Muscle layer of colon (tissue), 2 donors: ENCODE data around the gene UQCC3.
A peak's percentile ranks its signal among the peaks of the same experiment; 100 is the strongest.
"Not testable (repeated sequence)": the region's sequence is repeated elsewhere in the genome, so short reads cannot be mapped to it uniquely, and the experiment has no call there.

Experiments used
- H3K27ac ChIP-seq: one replicate; pipeline ENCODE4 v1.7.0; 2013; ENCODE audit warnings: low read depth, mild to moderate bottlenecking, low read length, moderate library complexity
- H3K27me3 ChIP-seq, 2 donors: one replicate each; pipeline ENCODE4 v1.7.0; 2013; ENCODE audit warnings: low read length in 2 of 2, mild to moderate bottlenecking in 2 of 2; ENCODE audit not compliant: insufficient read depth in 2 of 2, control insufficient read depth in 1 of 2
- H3K36me3 ChIP-seq: one replicate; pipeline ENCODE4 v1.7.0; 2013; ENCODE audit warnings: mild to moderate bottlenecking, low read length; ENCODE audit not compliant: insufficient read depth
- H3K4me1 ChIP-seq: one replicate; pipeline ENCODE4 v1.7.0; 2013; ENCODE audit warnings: mild to moderate bottlenecking, low read length; ENCODE audit not compliant: insufficient read depth
- H3K4me3 ChIP-seq, 2 donors: one replicate each; pipeline ENCODE4 v1.7.0; 2013; ENCODE audit warnings: low read length in 2 of 2, low read depth in 1 of 2, mild to moderate bottlenecking in 1 of 2, moderate library complexity in 1 of 2
- H3K9ac ChIP-seq: one replicate; pipeline ENCODE4 v1.7.0; 2013; ENCODE audit warnings: low read length
- H3K9me3 ChIP-seq: one replicate; pipeline ENCODE4 v1.7.0; 2013; ENCODE audit warnings: mild to moderate bottlenecking, low read length
- donor health status: abdominal sarcoma.
- donor health status: Adenocarcinoma of cecum.

The UQCC3 gene

GRCh38 chr11:62667460-62667859 is 4.0 kb upstream of the UQCC3 start:
- no peak overlapping the region for H3K4me3 ChIP-seq
- H3K4me1 ChIP-seq = peaks cover 28% of the 10 kb centered on the region
- no peak overlapping the region for H3K27ac ChIP-seq
- no peaks in the 10 kb centered on the region for H3K27me3 ChIP-seq
- H3K36me3 ChIP-seq = peaks cover 16% of the 10 kb centered on the region
- H3K9me3 ChIP-seq = no peaks in the 10 kb centered on the region
- peak overlapping the region; percentile 3 for H3K9ac ChIP-seq

GRCh38 chr11:62669420-62670161 is 1.9 kb upstream of the UQCC3 start:
- Histone ChIP-seq H3K9me3 (no peaks in the 10 kb centered on the region), H3K4me1 (peaks cover 34% of the 10 kb centered on the region), H3K4me3 (no peak overlapping the region), H3K36me3 (peaks cover 8% of the 10 kb centered on the region), H3K9ac (no peak overlapping the region), H3K27me3 (no peaks in the 10 kb centered on the region), H3K27ac (no peak overlapping the region)

DNA sequence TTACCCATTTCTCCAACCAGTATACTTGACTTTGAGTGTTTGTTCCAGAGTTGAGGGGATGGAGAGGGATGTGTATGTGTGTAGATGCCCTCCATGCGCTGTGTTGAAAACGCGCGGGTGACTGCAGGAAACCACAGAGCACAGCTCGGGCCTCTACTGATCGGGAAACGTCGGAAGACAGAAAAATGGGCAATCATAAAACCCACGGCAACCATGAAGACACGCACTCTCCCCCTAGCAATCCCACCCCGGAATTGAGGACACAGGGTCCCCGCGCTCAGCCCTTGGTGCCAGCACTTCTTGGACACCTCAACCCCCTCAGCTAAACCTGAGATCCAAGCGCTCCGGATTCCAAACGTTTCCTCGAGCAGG is 251 bp upstream of the UQCC3 start:
- Histone ChIP-seq H3K9ac (peak overlapping the region; percentile 62), H3K4me1 (peaks cover 30% of the 10 kb centered on the region), H3K4me3 (peak overlapping the region; percentile 43 to 64), H3K27ac (peak overlapping the region; percentile 94), H3K27me3 (no peaks in the 10 kb centered on the region), H3K36me3 (peaks cover 10% of the 10 kb centered on the region), H3K9me3 (no peaks in the 10 kb centered on the region)

DNA sequence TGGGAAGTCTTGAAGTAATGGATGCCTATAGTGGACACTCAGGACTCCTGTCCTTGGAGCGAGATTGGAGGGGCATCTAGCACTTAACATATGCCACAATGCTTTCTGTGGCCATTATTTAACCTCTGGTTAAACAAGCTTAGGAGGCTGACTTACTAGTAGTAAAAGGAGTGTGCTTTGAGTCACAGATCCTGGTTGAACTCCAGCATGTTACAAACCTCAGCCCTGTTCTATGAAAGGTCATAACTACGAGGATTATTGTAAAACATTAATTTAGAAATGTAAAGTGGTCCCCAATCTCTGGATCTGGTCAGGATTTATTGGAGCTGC is 1.7 kb downstream of the UQCC3 start:
- Histone ChIP-seq H3K27me3 (no peaks in the 10 kb centered on the region), H3K36me3 (peaks cover 17% of the 10 kb centered on the region), H3K4me1 (peaks cover 19% of the 10 kb centered on the region), H3K27ac (no peak overlapping the region), H3K4me3 (no peak overlapping the region), H3K9me3 (no peaks in the 10 kb centered on the region), H3K9ac (no peak overlapping the region)

DNA sequence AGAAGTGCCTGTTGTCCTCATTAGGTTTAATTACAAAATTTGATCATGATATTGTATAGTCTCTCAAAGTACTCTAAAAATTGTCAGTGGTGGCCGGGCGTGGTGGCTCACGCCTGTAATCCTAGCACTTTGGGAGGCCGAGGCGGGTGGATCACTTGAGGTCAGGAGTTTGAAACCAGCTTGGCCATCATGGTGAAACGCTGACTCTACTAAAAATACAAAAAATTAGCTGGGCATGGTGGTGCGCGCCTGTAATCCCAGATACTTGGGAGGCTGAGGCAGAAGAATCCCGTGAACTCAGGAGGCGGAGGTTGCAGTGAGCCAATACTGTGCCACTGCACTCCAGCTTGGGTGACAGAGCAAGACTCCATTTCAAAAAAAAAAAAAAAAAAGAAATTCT is 3.9 kb downstream of the UQCC3 start:
- Histone ChIP-seq H3K36me3 (peaks cover 17% of the 10 kb centered on the region), H3K4me1 (peaks cover 22% of the 10 kb centered on the region)
- H3K4me3 ChIP-seq = not testable (repeated sequence)

GRCh38 chr11:62676698-62677097 is 5.2 kb downstream of the UQCC3 start:
- Histone ChIP-seq H3K27me3 (no peaks in the 10 kb centered on the region), H3K4me3 (no peak overlapping the region), H3K27ac (no peak overlapping the region), H3K9ac (no peak overlapping the region), H3K4me1 (peaks cover 22% of the 10 kb centered on the region), H3K9me3 (no peaks in the 10 kb centered on the region), H3K36me3 (peaks cover 17% of the 10 kb centered on the region)

More for the DNA sequence above, 3.9 kb downstream of the UQCC3 start:
- not testable (repeated sequence) for H3K27ac ChIP-seq, H3K27me3 ChIP-seq, H3K9me3 ChIP-seq, H3K9ac ChIP-seq

DNA sequence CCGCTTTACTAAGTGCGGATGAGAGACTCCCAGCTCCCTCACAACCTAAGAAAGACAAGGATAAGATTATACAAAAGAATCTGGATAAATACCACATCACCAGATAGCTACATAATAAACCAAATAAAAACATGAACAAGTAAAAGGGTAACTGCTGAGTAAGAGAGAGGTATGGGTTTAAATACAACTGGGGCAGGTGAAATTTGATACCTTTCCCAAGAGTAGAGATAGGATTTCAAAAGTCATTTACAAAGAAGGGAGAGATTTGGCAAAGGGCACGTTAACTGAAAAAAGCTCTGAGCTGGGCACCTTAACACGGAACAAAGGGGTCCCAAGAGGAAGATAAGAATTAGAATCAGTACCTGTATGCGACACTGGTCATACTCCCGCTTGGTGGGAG is 5.7 kb downstream of the UQCC3 start:
- H3K4me1 ChIP-seq = peaks cover 22% of the 10 kb centered on the region
- H3K27me3 ChIP-seq = no peaks in the 10 kb centered on the region
- H3K27ac ChIP-seq = no peak overlapping the region
- H3K9ac ChIP-seq = no peak overlapping the region
- no peak overlapping the region for H3K4me3 ChIP-seq
- peaks cover 17% of the 10 kb centered on the region for H3K36me3 ChIP-seq
- no peaks in the 10 kb centered on the region for H3K9me3 ChIP-seq

DNA sequence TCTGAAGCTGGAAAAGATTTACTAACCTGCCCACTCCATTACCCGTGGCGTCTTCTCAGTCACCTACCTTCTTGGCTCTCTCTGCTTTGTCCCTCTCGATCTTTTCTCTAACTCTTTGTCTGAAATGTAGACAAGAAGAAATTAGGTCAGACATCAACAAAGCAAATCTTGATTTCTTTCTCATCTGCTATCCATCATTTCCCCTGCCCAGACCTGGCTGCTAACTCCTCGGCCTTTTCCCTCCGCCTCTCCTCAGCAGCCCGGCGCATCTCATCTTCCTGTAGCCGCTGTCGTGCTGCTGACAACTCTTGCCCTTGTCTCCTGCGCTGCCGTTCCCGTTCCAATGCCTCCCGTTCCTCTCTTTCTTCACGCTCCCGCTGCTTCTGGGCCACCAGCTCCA is 6.2 kb downstream of the UQCC3 start:
- peak overlapping the region; percentile 84 for H3K9ac ChIP-seq

GRCh38 chr11:62678433-62678769 is 6.9 kb downstream of the UQCC3 start:
- peak overlapping the region; percentile 89 for H3K27ac ChIP-seq
- no peaks in the 10 kb centered on the region for H3K9me3 ChIP-seq
- H3K36me3 ChIP-seq = peaks cover 17% of the 10 kb centered on the region
- H3K4me1 ChIP-seq = peaks cover 12% of the 10 kb centered on the region
- H3K27me3 ChIP-seq = no peaks in the 10 kb centered on the region
- H3K4me3 ChIP-seq = peak overlapping the region; percentile 67 to 88
- H3K9ac ChIP-seq = peak overlapping the region; percentile 84

More for the DNA sequence above, 6.2 kb downstream of the UQCC3 start:
- peaks cover 19% of the 10 kb centered on the region for H3K4me1 ChIP-seq
- no peaks in the 10 kb centered on the region for H3K27me3 ChIP-seq
- peaks cover 17% of the 10 kb centered on the region for H3K36me3 ChIP-seq
- peak overlapping the region in 1 of 2 donors; percentile 88 for H3K4me3 ChIP-seq
- H3K27ac ChIP-seq = no peak overlapping the region
- H3K9me3 ChIP-seq = no peaks in the 10 kb centered on the region

- Histone ChIP-seq H3K36me3 (peaks cover 17% of the 10 kb centered on the region), H3K27ac (peak within 1 kb of the TSS; percentile 89), H3K9ac (peak within 1 kb of the TSS; percentile 84), H3K4me3 (peak within 1 kb of the TSS; percentile 67 to 88), H3K9me3 (no peaks in the 10 kb centered on the region), H3K27me3 (no peaks in the 10 kb centered on the region), H3K4me1 (peaks cover 10% of the 10 kb centered on the region)
Measured at GRCh38 chr11:62678770-62679696, 7.6 kb downstream of the UQCC3 start, which contains the start of gene UBXN1. UBXN1 (minus strand) TSS chr11:62679073; CDS start chr11:62678923, 150 bp downstream.

DNA sequence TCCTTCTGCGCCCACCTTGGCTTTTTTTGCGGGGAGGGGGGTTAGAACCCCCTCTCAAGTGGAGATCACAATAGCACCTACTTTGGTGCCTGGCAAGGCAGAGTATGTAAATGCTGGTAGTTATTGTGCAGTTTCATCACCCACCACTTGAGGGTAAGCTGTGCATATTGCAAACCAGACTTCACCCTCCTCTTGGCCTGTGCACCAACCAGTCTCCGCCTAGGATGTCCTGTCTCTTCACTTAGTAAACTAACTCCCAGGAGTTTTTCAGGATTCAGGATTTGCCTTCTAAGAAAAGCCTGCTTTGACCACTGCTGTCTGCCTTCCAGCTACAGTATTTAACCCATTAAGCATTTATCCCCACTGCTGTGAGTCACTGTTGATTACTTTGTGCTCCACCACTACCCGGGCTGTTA is 9.4 kb downstream of the UQCC3 start:
- peaks cover 10% of the 10 kb centered on the region for H3K4me1 ChIP-seq
- H3K9ac ChIP-seq = no peak overlapping the region
- no peak overlapping the region for H3K27ac ChIP-seq
- H3K27me3 ChIP-seq = no peaks in the 10 kb centered on the region
- no peak overlapping the region for H3K4me3 ChIP-seq
- peaks cover 17% of the 10 kb centered on the region for H3K36me3 ChIP-seq
- no peaks in the 10 kb centered on the region for H3K9me3 ChIP-seq
